Measurements from ENCODE around the gene TAS2R31.

The TAS2R31 gene

DNA sequence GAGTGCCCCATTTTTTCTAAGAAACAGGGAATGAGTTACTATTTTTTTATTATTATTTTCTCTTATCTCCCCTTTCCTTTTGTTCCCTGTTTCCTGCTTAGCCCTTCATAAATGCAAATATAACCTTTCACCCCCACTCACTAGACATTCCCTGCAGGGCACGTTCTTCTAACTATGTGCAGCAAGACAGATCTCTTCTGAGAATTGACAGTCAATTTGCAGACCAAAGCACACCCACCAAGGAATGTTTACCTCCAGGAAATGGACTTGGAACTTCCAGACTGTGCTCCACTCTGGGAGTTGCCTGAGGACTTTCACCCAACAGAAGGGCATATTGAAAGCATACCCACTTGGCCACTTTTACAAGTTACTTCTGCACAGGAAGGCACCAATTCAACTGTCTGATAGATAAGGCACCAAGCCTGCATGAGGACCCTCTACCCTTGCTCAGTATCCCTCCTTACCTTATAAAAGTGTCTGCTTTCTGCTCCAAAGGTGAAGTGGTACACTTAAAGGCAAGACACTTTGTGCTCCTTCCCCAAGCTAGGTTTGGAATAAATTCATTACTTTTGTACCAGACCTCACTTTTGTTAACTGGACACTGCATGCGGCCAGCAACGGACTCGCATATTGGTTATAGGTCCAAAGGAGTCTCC lies 15.3 kb downstream of the TAS2R31 start:
- no peak overlapping the region for H3K9ac ChIP-seq (ENCODE audit: low read length)
- H3K36me3 ChIP-seq (ENCODE audit: control insufficient read depth in 1 of 2, insufficient read depth in 2 of 2, low read depth in 1 of 2, low read length in 2 of 2): peaks cover 4 to 6% of the 10 kb centered on the region in 2 experiments
- H2AFZ ChIP-seq (ENCODE audit: low read depth, low read length): no peak overlapping the region
- no peak overlapping the region for H3K4ac ChIP-seq (ENCODE audit: low read depth in 1 of 2, low read length in 2 of 2)
- no peak for DNase-seq
- H4K91ac ChIP-seq (ENCODE audit: low read length): no peak overlapping the region
- peaks cover 2% of the 10 kb centered on the region for H3K4me1 ChIP-seq (ENCODE audit: control insufficient read depth, insufficient read depth, low read depth, low read length)
- no peak overlapping the region for H2BK120ac ChIP-seq (ENCODE audit: low read depth, low read length)
- H3K27me3 ChIP-seq (ENCODE audit: control insufficient read depth in 1 of 2, insufficient read depth in 1 of 2, low read length in 2 of 2): no peaks in the 10 kb centered on the region
- H4K8ac ChIP-seq (ENCODE audit: low read length): no peak overlapping the region
- no peak overlapping the region for H3K14ac ChIP-seq (ENCODE audit: low read length in 2 of 2)
- H2BK5ac ChIP-seq (ENCODE audit: low read depth, low read length, poor library complexity, severe bottlenecking): no peak overlapping the region
- H3K18ac ChIP-seq (ENCODE audit: low read depth in 1 of 2, low read length in 2 of 2): no peak overlapping the region
- no peak overlapping the region for H2BK15ac ChIP-seq (ENCODE audit: low read depth, poor library complexity, severe bottlenecking)
- H3K27ac ChIP-seq (ENCODE audit: low read length, poor library complexity, severe bottlenecking): no peak overlapping the region
- WGBS: 82% methylated on average over 4 of the region's 4 CpGs
- H3K79me1 ChIP-seq (replicated peaks; ENCODE audit: low read length, poor library complexity, severe bottlenecking): peaks cover 18% of the 10 kb centered on the region
- H3K4me2 ChIP-seq (ENCODE audit: low read length, poor library complexity, severe bottlenecking): no peak overlapping the region
- no peak overlapping the region for H3K23ac ChIP-seq (ENCODE audit: low read length in 2 of 2)
- no peak overlapping the region for H2AK5ac ChIP-seq (ENCODE audit: low read length, severe bottlenecking)
- no peak overlapping the region for H3K4me3 ChIP-seq (ENCODE audit: insufficient read depth in 1 of 2, low read depth in 1 of 2, low read length in 2 of 2)
- no peaks in the 10 kb centered on the region for H3K9me3 ChIP-seq (ENCODE audit: control insufficient read depth, low read length)
- no peak overlapping the region for H2BK12ac ChIP-seq (ENCODE audit: low read length in 2 of 2)

DNA sequence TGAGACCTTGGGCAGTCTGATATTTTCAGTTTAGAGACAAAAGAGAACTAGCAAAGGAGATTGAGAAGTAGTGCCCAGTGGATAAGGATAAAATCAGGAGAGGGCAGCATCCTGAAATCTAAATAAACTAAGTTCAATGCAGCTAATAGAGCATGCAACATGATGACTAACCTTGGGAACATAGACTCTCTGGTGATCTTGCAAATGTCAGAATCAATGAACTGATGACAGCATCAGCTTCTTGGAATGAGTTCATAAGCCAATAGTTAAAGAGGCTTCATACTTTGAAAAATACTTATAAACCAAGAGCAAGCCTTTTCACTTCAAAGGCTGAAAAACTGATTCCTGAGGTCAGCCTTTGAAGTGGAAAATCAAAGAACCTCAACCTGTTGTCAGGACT lies 17.0 kb downstream of the TAS2R31 start:
- Histone ChIP-seq H2AK5ac (ENCODE audit: low read length, severe bottlenecking) (no peak overlapping the region), H3K27me3 (ENCODE audit: control insufficient read depth in 1 of 2, insufficient read depth in 1 of 2, low read length in 2 of 2) (no peaks in the 10 kb centered on the region), H3K36me3 (ENCODE audit: control insufficient read depth in 1 of 2, insufficient read depth in 2 of 2, low read depth in 1 of 2, low read length in 2 of 2) (peaks cover 4 to 6% of the 10 kb centered on the region in 2 experiments), H3K79me1 (replicated peaks; ENCODE audit: low read length, poor library complexity, severe bottlenecking) (peaks cover 17% of the 10 kb centered on the region), H3K14ac (ENCODE audit: low read length in 2 of 2) (no peak overlapping the region), H4K8ac (ENCODE audit: low read length) (no peak overlapping the region), H2BK12ac (ENCODE audit: low read length in 2 of 2) (no peak overlapping the region), H3K9me3 (ENCODE audit: control insufficient read depth, low read length) (no peaks in the 10 kb centered on the region), H3K9ac (ENCODE audit: low read length) (no peak overlapping the region), H3K4me2 (ENCODE audit: low read length, poor library complexity, severe bottlenecking) (no peak overlapping the region), H4K91ac (ENCODE audit: low read length) (no peak overlapping the region), H3K23ac (ENCODE audit: low read length in 2 of 2) (no peak overlapping the region), H2BK5ac (ENCODE audit: low read depth, low read length, poor library complexity, severe bottlenecking) (no peak overlapping the region), H3K27ac (ENCODE audit: low read length, poor library complexity, severe bottlenecking) (no peak overlapping the region), H3K4ac (ENCODE audit: low read depth in 1 of 2, low read length in 2 of 2) (no peak overlapping the region), H3K4me3 (ENCODE audit: insufficient read depth in 1 of 2, low read depth in 1 of 2, low read length in 2 of 2) (no peak overlapping the region), H2AFZ (ENCODE audit: low read depth, low read length) (no peak overlapping the region), H2BK15ac (ENCODE audit: low read depth, poor library complexity, severe bottlenecking) (no peak overlapping the region), H2BK120ac (ENCODE audit: low read depth, low read length) (no peak overlapping the region), H3K4me1 (ENCODE audit: control insufficient read depth, insufficient read depth, low read depth, low read length) (peaks cover 2% of the 10 kb centered on the region), H3K18ac (ENCODE audit: low read depth in 1 of 2, low read length in 2 of 2) (no peak overlapping the region)
- no peak for DNase-seq

DNA sequence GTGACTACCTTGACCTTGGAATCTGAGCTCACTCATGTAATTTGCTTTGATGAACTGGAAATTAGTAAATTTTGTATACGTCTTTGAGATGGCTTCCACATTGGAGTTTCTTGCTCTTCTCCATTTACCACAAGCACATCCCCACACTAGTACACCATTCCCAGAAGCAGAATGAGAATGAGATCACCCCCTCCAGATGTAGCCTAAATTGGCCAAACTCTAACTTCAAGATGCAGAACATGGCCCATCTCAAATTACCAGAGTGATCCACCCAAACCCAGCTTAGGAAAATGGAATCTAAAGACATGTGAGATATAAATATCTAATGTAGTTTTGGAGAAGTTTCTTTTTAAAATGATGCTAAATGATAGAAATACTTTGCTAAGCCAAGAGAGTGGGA lies 23.6 kb downstream of the TAS2R31 start:
- no peak overlapping the region for H3K4ac ChIP-seq (ENCODE audit: low read depth in 1 of 2, low read length in 2 of 2)
- H2BK5ac ChIP-seq (ENCODE audit: low read depth, low read length, poor library complexity, severe bottlenecking): no peak overlapping the region
- no peaks in the 10 kb centered on the region for H3K4me1 ChIP-seq (ENCODE audit: control insufficient read depth, insufficient read depth, low read depth, low read length)
- H3K23ac ChIP-seq (ENCODE audit: low read length in 2 of 2): no peak overlapping the region
- no peak overlapping the region for H2BK120ac ChIP-seq (ENCODE audit: low read depth, low read length)
- H3K4me2 ChIP-seq (ENCODE audit: low read length, poor library complexity, severe bottlenecking): no peak overlapping the region
- no peak overlapping the region for H3K18ac ChIP-seq (ENCODE audit: low read depth in 1 of 2, low read length in 2 of 2)
- no peaks in the 10 kb centered on the region for H3K27me3 ChIP-seq (ENCODE audit: control insufficient read depth in 1 of 2, insufficient read depth in 1 of 2, low read length in 2 of 2)
- H2BK12ac ChIP-seq (ENCODE audit: low read length in 2 of 2): no peak overlapping the region
- no peak overlapping the region for H4K8ac ChIP-seq (ENCODE audit: low read length)
- H2AFZ ChIP-seq (ENCODE audit: low read depth, low read length): no peak overlapping the region
- H2BK15ac ChIP-seq (ENCODE audit: low read depth, poor library complexity, severe bottlenecking): no peak overlapping the region
- no peak overlapping the region for H4K91ac ChIP-seq (ENCODE audit: low read length)
- no peak overlapping the region for H3K9ac ChIP-seq (ENCODE audit: low read length)
- 100% methylated on average over 1 of the region's 1 CpG for WGBS
- no peaks in the 10 kb centered on the region for H3K79me1 ChIP-seq (replicated peaks; ENCODE audit: low read length, poor library complexity, severe bottlenecking)
- DNase-seq: no peak
- no peak overlapping the region for H3K4me3 ChIP-seq (ENCODE audit: insufficient read depth in 1 of 2, low read depth in 1 of 2, low read length in 2 of 2)
- H2AK5ac ChIP-seq (ENCODE audit: low read length, severe bottlenecking): no peak overlapping the region
- H3K14ac ChIP-seq (ENCODE audit: low read length in 2 of 2): no peak overlapping the region
- H3K27ac ChIP-seq (ENCODE audit: low read length, poor library complexity, severe bottlenecking): no peak overlapping the region
- H3K36me3 ChIP-seq (ENCODE audit: control insufficient read depth in 1 of 2, insufficient read depth in 2 of 2, low read depth in 1 of 2, low read length in 2 of 2): no peaks in the 10 kb centered on the region
- no peaks in the 10 kb centered on the region for H3K9me3 ChIP-seq (ENCODE audit: control insufficient read depth, low read length)

- no peak within 1 kb of the TSS for H3K18ac ChIP-seq (ENCODE audit: low read depth in 1 of 2, low read length in 2 of 2)
- H3K4ac ChIP-seq (ENCODE audit: low read depth in 1 of 2, low read length in 2 of 2): no peak within 1 kb of the TSS
- no peak for DNase-seq
- H3K4me3 ChIP-seq (ENCODE audit: insufficient read depth in 1 of 2, low read depth in 1 of 2, low read length in 2 of 2): no peak within 1 kb of the TSS
- H2BK15ac ChIP-seq (ENCODE audit: low read depth, poor library complexity, severe bottlenecking): no peak within 1 kb of the TSS
- no peak within 1 kb of the TSS for H3K27ac ChIP-seq (ENCODE audit: low read length, poor library complexity, severe bottlenecking)
- H3K9me3 ChIP-seq (ENCODE audit: control insufficient read depth, low read length): peaks cover 6% of the 10 kb centered on the region
- H4K8ac ChIP-seq (ENCODE audit: low read length): no peak within 1 kb of the TSS
- no peaks in the 10 kb centered on the region for H3K27me3 ChIP-seq (ENCODE audit: control insufficient read depth in 1 of 2, insufficient read depth in 1 of 2, low read length in 2 of 2)
- no peak within 1 kb of the TSS for H2BK12ac ChIP-seq (ENCODE audit: low read length in 2 of 2)
- H2BK120ac ChIP-seq (ENCODE audit: low read depth, low read length): no peak within 1 kb of the TSS
- H4K91ac ChIP-seq (ENCODE audit: low read length): no peak within 1 kb of the TSS
- H3K14ac ChIP-seq (ENCODE audit: low read length in 2 of 2): no peak within 1 kb of the TSS
- H3K79me1 ChIP-seq (replicated peaks; ENCODE audit: low read length, poor library complexity, severe bottlenecking): peaks cover 18% of the 10 kb centered on the region
- H2BK5ac ChIP-seq (ENCODE audit: low read depth, low read length, poor library complexity, severe bottlenecking): no peak within 1 kb of the TSS
- no peaks in the 10 kb centered on the region for H3K4me1 ChIP-seq (ENCODE audit: control insufficient read depth, insufficient read depth, low read depth, low read length)
- no peak within 1 kb of the TSS for H3K4me2 ChIP-seq (ENCODE audit: low read length, poor library complexity, severe bottlenecking)
- H2AFZ ChIP-seq (ENCODE audit: low read depth, low read length): no peak within 1 kb of the TSS
- H3K23ac ChIP-seq (ENCODE audit: low read length in 2 of 2): no peak within 1 kb of the TSS
- no peak within 1 kb of the TSS for H3K9ac ChIP-seq (ENCODE audit: low read length)
- H3K36me3 ChIP-seq (ENCODE audit: control insufficient read depth in 1 of 2, insufficient read depth in 2 of 2, low read depth in 1 of 2, low read length in 2 of 2): peaks cover 8 to 10% of the 10 kb centered on the region in 2 experiments
- no peak within 1 kb of the TSS for H2AK5ac ChIP-seq (ENCODE audit: low read length, severe bottlenecking)
These were observed 33.0 kb downstream of the TAS2R31 start, which contains the start of gene TAS2R20 for GRCh38 chr12:10998204-10998603. TSS of gene TAS2R20 (minus strand) at chr12:10998304. CDS start at chr12:10997875, 429 bp downstream.

All from mesenchymal stem cell (in vitro differentiated cells and primary cell).